K562 (cell line): ENCODE measurements around the gene C1orf167. TPM values are rescaled to one million over a fixed set of nuclear protein-coding genes. Genes with fewer than 3 reads are reported as not detected.

Experiments used
- ATAC-seq: fragments of 200-7000 bp; cut with Tn5 transposase; 3 replicates; pipeline ENCODE4 v1.9.1; 2020; ENCODE audit warnings: moderate library complexity
- BruUV-seq: library from RNA; stranded (reverse); fragments of 400-500 nt; replicated peaks from 2 replicates; lab custom pipeline; 2021; lab: Mats Ljungman, UMichigan
- CTCF ChIA-PET: fragments of 300-600 bp; formaldehyde crosslinking; extraction: SDS; loops from one replicate; lab custom pipeline; 2021; ENCODE audit warnings: low intra/inter-chr PET ratio; lab: Yijun Ruan, JAX
- POLR2A ChIA-PET: fragments of 300-600, 350-650 bp; sonication (Branson Sonifier 250); formaldehyde crosslinking; extraction: SDS; loops from one replicate; lab custom pipeline; 2021; ENCODE audit warnings: antibody characterized with exemption, inconsistent platforms; lab: Yijun Ruan, JAX
- DNase-seq, 4 experiments: peaks; one replicate each; pipeline versions ENCODE4 v3.0.0 to v3.0.0-alpha.2; 2011 to 2018; ENCODE audit warnings: low spot score in 3 of 4, mixed read lengths in 3 of 4; ENCODE audit errors: extremely low read depth in 1 of 4
- FAIRE-seq: peaks from 2 replicates; lab custom pipeline; 2011; peaks lifted over from hg19 to GRCh38; lab: Jason Lieb, UNC
- H2AFZ ChIP-seq: 2 replicates; pipeline ENCODE4 v1.6.0; 2011; ENCODE audit warnings: low read depth, low read length, control low read depth, inconsistent platforms
- H3K27ac ChIP-seq: fragments of 200-600 bp; 3 replicates; pipeline ENCODE4 v1.8.0; 2011; ENCODE audit warnings: low read depth, mild to moderate bottlenecking, control low read depth, inconsistent platforms, low read length, moderate library complexity, mixed read lengths; ENCODE audit errors: extremely low read depth
- H3K27me3 ChIP-seq, 2 experiments: fragments of 300-600 bp in 1 of 2; 2 replicates in 1 of 2; 3 replicates in 1 of 2; pipeline versions ENCODE4 v1.6.0 to v1.8.0; 2011; ENCODE audit warnings: inconsistent platforms in 2 of 2, low read length in 2 of 2, mild to moderate bottlenecking in 1 of 2, mixed read lengths in 1 of 2, moderate library complexity in 1 of 2; ENCODE audit not compliant: control insufficient read depth in 2 of 2, insufficient read depth in 2 of 2
- H3K36me3 ChIP-seq: fragments of 300-600 bp; 3 replicates; pipeline ENCODE4 v1.8.0; 2011; ENCODE audit warnings: mild to moderate bottlenecking, low read length, inconsistent platforms; ENCODE audit not compliant: control insufficient read depth, insufficient read depth
- H3K4me1 ChIP-seq, 2 experiments: fragments of 200-600 bp in 1 of 2; replicated peaks in 1 of 2; 2 replicates in 1 of 2; 3 replicates in 1 of 2; pipeline versions ENCODE4 v1.5.1 to v1.8.0; 2011; ENCODE audit warnings: inconsistent platforms in 2 of 2, low read length in 2 of 2, mild to moderate bottlenecking in 1 of 2, mixed read lengths in 1 of 2, moderate library complexity in 1 of 2; ENCODE audit not compliant: control insufficient read depth in 2 of 2, insufficient read depth in 2 of 2
- H3K4me2 ChIP-seq: 2 replicates; pipeline ENCODE4 v1.6.1; 2011; ENCODE audit warnings: low read length, control low read depth, inconsistent platforms, mixed read lengths; ENCODE audit not compliant: insufficient read depth
- H3K4me3 ChIP-seq: fragments of 200-600 bp; sonication (generic), shearing (Covaris generic); 2 replicates; pipeline ENCODE4 v1.5.1; 2016; ENCODE audit warnings: control low read depth, inconsistent platforms
- H3K79me2 ChIP-seq: fragments of 200-600 bp; 3 replicates; pipeline ENCODE4 v1.8.0; 2011; ENCODE audit warnings: low read length, inconsistent platforms; ENCODE audit not compliant: control insufficient read depth, insufficient read depth
- H3K9ac ChIP-seq, 2 experiments: 2 replicates each; pipeline versions ENCODE4 v1.6.0 to v1.6.1; 2011; ENCODE audit warnings: low read depth in 2 of 2, low read length in 2 of 2, control low read depth in 1 of 2, inconsistent platforms in 1 of 2, mild to moderate bottlenecking in 1 of 2, mixed read lengths in 1 of 2; ENCODE audit not compliant: insufficient read depth in 1 of 2
- H3K9me1 ChIP-seq: one replicate; pipeline ENCODE4 v1.6.0; 2011; ENCODE audit warnings: inconsistent platforms, mild to moderate bottlenecking, low read length, moderate library complexity; ENCODE audit not compliant: control insufficient read depth, insufficient read depth
- H3K9me3 ChIP-seq: replicated peaks from 2 replicates; pipeline ENCODE4 v1.5.1; 2011; ENCODE audit warnings: low read depth, low read length, inconsistent platforms; ENCODE audit not compliant: control insufficient read depth, insufficient read depth
- H4K20me1 ChIP-seq: replicated peaks from 2 replicates; pipeline ENCODE4 v1.6.1; 2011; ENCODE audit warnings: low read length, inconsistent platforms, mixed read lengths; ENCODE audit not compliant: control insufficient read depth, insufficient read depth
- BCOR ChIP-seq: fragments of 450-650 bp; IDR thresholded peaks from 2 replicates; pipeline ENCODE4 v1.6.1; 2016
- BRF1 ChIP-seq: IDR thresholded peaks from 3 replicates; pipeline ENCODE4 v1.6.1; 2011; ENCODE audit warnings: borderline replicate concordance, mild to moderate bottlenecking; ENCODE audit not compliant: insufficient read length; ENCODE audit errors: extremely low read depth
- CREBBP ChIP-seq: IDR thresholded peaks from one replicate; pipeline ENCODE4 v1.6.1; 2012; ENCODE audit warnings: low read depth, mild to moderate bottlenecking, control low read depth, inconsistent platforms, low read length
- DPF2 ChIP-seq: fragments of 450-650 bp; IDR thresholded peaks from 2 replicates; pipeline ENCODE4 v1.6.1; 2016
- ELF4 ChIP-seq: fragments of 450-650 bp; formaldehyde crosslinking; IDR thresholded peaks from 2 replicates; pipeline ENCODE4 v1.4.0; 2022; ENCODE audit warnings: missing genetic modification characterization
- KLF16 ChIP-seq: IDR thresholded peaks from 2 replicates; pipeline ENCODE4 v1.6.1; 2016; ENCODE audit warnings: antibody characterized with exemption
- MAFG ChIP-seq: fragments of 450-650 bp; conservative IDR thresholded peaks from 2 replicates; pipeline ENCODE4 v1.6.1; 2016; ENCODE audit warnings: missing genetic modification characterization, missing compliant biosample characterization
- MCM7 ChIP-seq, 2 experiments: fragments of 450-650 bp; IDR thresholded peaks; 2 replicates each; pipeline ENCODE4 v1.6.1; 2016 to 2018
- NFE2L1 ChIP-seq: fragments of 450-650 bp; IDR thresholded peaks from 2 replicates; pipeline ENCODE4 v1.6.1; 2016; ENCODE audit warnings: missing genetic modification characterization, low read depth, mild to moderate bottlenecking, missing compliant biosample characterization, moderate library complexity, borderline replicate concordance
- RHOXF2B ChIP-seq: fragments of 250-450 bp; sonication (Bioruptor Pico); conservative IDR thresholded peaks from 2 replicates; pipeline ENCODE4 v1.5.1; 2021
- SRF ChIP-seq, 2 experiments: fragments of 250-450, 450-650 bp in 1 of 2; sonication (Bioruptor Pico) in 1 of 2; sonication (generic) in 1 of 2; formaldehyde crosslinking; IDR thresholded peaks; 2 replicates each; pipeline versions ENCODE4 v1.5.0 to v1.5.1; 2020 to 2022; ENCODE audit warnings: mild to moderate bottlenecking in 1 of 2, missing genetic modification reagents in 1 of 2
- ZC3H8 ChIP-seq: fragments of 450-650 bp; IDR thresholded peaks from 2 replicates; pipeline ENCODE4 v1.6.1; 2017
- ZKSCAN3 ChIP-seq: fragments of 250-450 bp; sonication (Bioruptor Pico); IDR thresholded peaks from 2 replicates; pipeline ENCODE4 v1.4.0; 2020
- ZNF121 ChIP-seq: sonication (generic); formaldehyde crosslinking; conservative IDR thresholded peaks from 2 replicates; pipeline ENCODE4 v1.8.0; 2022; ENCODE audit warnings: missing genetic modification reagents
- WGBS: fragments of 100-300 bp; shearing (Covaris generic); methylation state at CpG from one replicate; pipeline ENCODE4 v1.1.6; 2016; ENCODE audit warnings: low coverage, mixed read lengths; ENCODE audit not compliant: insufficient coverage; ENCODE audit errors: missing lambda C conversion rate; 5-methylcytosine and 5-hydroxymethylcytosine counted together
- in situ Hi-C: fragments of 300-500 bp; cut with MboI; formaldehyde crosslinking; loops from 4 replicates; pipeline ENCODE4 v1.15.0; 2018; ENCODE audit warnings: inconsistent platforms, mixed read lengths
- intact Hi-C: fragments of 100-400 bp; cut with micrococcal nuclease; formaldehyde crosslinking; loops from 2 replicates; pipeline ENCODE4 v1.14.2; 2022
- polyA plus RNA-seq, 8 experiments: library from polyadenylated mRNA; depleted of rRNA in 4 of 8; stranded (reverse) in 5 of 8; unstranded in 3 of 8; fragments of >200 nt; fragmentation: Nextera tagmentation in 2 of 8; fragmentation: Illumina TruSeq in 1 of 8; extraction: Ambion mirVana in 2 of 8; extraction: Trizol in 1 of 8; gene quantifications; 2 replicates each; pipeline versions ENCODE4 v1.2.1 to v1.2.3, GENCODE V29; 2011 to 2014; ENCODE audit warnings: inconsistent platforms in 1 of 8, missing spikeins in 1 of 8
- total RNA-seq, 7 experiments: library from RNA; depleted of rRNA in 6 of 7; stranded (reverse); fragments of >200 nt in 6 of 7; fragmentation: Illumina TruSeq in 2 of 7; extraction: Trizol in 2 of 7; gene quantifications; 2 replicates each; pipeline versions ENCODE4 v1.2.1 to v1.2.3, GENCODE V29; 2011 to 2021; ENCODE audit warnings: low replicate concordance in 1 of 7
- TF ChIP-seq, protein P1 (sequence below): fragments of 150-350 bp; conservative IDR thresholded peaks from 2 replicates; pipeline ENCODE4 v1.6.1; 2014; ENCODE audit warnings: low read length
- TF ChIP-seq, protein P2 (sequence below): fragments of 450-650 bp; IDR thresholded peaks from 2 replicates; pipeline ENCODE4 v1.6.1; 2016; ENCODE audit warnings: mild to moderate bottlenecking

The C1orf167 gene
- total and polyA plus RNA-seq, 9 of the 15 experiments (the other 6 are each of a cell fraction or from before 2014, with no cell fraction given) = 0.22 to 0.86 (median 0.31) TPM; not detected in 2

DNA sequence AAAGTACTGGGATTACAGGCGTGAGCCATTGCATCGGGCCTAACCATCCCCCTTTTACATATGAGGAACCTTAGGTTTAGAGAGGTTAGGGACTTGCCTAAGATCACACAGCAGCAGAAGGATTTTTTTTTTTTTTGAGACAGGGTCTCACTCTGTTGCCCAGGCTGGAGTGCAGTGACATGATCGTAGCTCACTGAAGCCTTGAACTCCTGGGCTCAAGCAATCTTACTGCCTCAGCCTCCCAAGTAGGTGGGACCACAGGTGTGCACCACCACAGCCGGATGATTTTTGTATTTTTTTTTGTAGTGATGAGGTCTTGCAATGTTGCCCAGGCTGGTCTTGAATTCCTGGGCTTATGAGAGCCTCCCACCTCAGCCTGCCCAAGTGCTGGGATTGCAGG is 2.2 kb upstream of the C1orf167 start:
- intact Hi-C loops = no loop called here
- WGBS = 50% methylated on average over 4 of the region's 4 CpGs
- no peaks in the 10 kb centered on the region for H3K9me1 ChIP-seq
- TF ChIP-seq KLF16 = no peak
- TF ChIP-seq, protein P1, sequence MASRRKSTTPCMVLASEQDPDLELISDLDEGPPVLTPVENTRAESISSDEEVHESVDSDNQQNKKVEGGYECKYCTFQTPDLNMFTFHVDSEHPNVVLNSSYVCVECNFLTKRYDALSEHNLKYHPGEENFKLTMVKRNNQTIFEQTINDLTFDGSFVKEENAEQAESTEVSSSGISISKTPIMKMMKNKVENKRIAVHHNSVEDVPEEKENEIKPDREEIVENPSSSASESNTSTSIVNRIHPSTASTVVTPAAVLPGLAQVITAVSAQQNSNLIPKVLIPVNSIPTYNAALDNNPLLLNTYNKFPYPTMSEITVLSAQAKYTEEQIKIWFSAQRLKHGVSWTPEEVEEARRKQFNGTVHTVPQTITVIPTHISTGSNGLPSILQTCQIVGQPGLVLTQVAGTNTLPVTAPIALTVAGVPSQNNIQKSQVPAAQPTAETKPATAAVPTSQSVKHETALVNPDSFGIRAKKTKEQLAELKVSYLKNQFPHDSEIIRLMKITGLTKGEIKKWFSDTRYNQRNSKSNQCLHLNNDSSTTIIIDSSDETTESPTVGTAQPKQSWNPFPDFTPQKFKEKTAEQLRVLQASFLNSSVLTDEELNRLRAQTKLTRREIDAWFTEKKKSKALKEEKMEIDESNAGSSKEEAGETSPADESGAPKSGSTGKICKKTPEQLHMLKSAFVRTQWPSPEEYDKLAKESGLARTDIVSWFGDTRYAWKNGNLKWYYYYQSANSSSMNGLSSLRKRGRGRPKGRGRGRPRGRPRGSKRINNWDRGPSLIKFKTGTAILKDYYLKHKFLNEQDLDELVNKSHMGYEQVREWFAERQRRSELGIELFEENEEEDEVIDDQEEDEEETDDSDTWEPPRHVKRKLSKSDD = no peak
- TF ChIP-seq, protein P2, sequence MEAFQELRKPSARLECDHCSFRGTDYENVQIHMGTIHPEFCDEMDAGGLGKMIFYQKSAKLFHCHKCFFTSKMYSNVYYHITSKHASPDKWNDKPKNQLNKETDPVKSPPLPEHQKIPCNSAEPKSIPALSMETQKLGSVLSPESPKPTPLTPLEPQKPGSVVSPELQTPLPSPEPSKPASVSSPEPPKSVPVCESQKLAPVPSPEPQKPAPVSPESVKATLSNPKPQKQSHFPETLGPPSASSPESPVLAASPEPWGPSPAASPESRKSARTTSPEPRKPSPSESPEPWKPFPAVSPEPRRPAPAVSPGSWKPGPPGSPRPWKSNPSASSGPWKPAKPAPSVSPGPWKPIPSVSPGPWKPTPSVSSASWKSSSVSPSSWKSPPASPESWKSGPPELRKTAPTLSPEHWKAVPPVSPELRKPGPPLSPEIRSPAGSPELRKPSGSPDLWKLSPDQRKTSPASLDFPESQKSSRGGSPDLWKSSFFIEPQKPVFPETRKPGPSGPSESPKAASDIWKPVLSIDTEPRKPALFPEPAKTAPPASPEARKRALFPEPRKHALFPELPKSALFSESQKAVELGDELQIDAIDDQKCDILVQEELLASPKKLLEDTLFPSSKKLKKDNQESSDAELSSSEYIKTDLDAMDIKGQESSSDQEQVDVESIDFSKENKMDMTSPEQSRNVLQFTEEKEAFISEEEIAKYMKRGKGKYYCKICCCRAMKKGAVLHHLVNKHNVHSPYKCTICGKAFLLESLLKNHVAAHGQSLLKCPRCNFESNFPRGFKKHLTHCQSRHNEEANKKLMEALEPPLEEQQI = no peak
- TF ChIP-seq ZKSCAN3 (CRISPR knock-in tag) = no peak
- no peak for TF ChIP-seq MCM7 (IDR thresholded peaks at IDR 0.05)
- peak; percentile 82 for TF ChIP-seq ZNF121 (CRISPR knock-in tag)
- no peak for TF ChIP-seq MAFG (tag)
- 0 out of 2 replicates have a peak, but pooled peaks have one; percentile 20 for TF ChIP-seq BCOR
- TF ChIP-seq BRF1 = no peak
- TF ChIP-seq NFE2L1 (tag) = no peak
- no peak for TF ChIP-seq CREBBP
- no peak for TF ChIP-seq ZC3H8
- TF ChIP-seq RHOXF2B (CRISPR knock-in tag) = no peak
- TF ChIP-seq ELF4 = no peak
- TF ChIP-seq SRF (CRISPR knock-in tag; IDR thresholded peaks at IDR 0.05) = no peak
- TF ChIP-seq DPF2 = no peak
- TF ChIP-seq, all 486 proteins: peak for 2
- CTCF ChIA-PET = no interaction called here
- H3K27me3 ChIP-seq = no peaks in the 10 kb centered on the region
- H4K20me1 ChIP-seq = no peaks in the 10 kb centered on the region
- no peak for FAIRE-seq
- no TSS peak for BruUV-seq
- no peak overlapping the region for H3K27ac ChIP-seq
- no peak overlapping the region for H3K4me2 ChIP-seq
- ATAC-seq = no peak
- H3K9me3 ChIP-seq = peaks cover 3% of the 10 kb centered on the region; the same call in 1 of the 2 replicates
- no peak overlapping the region for H3K9ac ChIP-seq
- no peak overlapping the region for H2AFZ ChIP-seq
- H3K79me2 ChIP-seq = no peaks in the 10 kb centered on the region
- peaks cover 8 to 30% of the 10 kb centered on the region in 2 experiments; a peak in 3 of 5 replicates for H3K4me1 ChIP-seq
- H3K36me3 ChIP-seq = no peaks in the 10 kb centered on the region
- no peak for DNase-seq
- H3K4me3 ChIP-seq = no peak overlapping the region
- in situ Hi-C loops = no loop called here
- POLR2A ChIA-PET = interaction anchor here (0.6 kb wide), 1 partner anchor 223 kb away, joined by 3 read pairs; no protein-coding TSS in a partner anchor
